Stimulated activated CD8-positive, alpha-beta memory T cell treated with anti-CD3 and anti-CD28 coated beads, Interleukin-15, amount 100 ng/mL, for 1 hour (primary cell): Measurements from ENCODE around the gene RIC8A.
A peak's percentile ranks its signal among the peaks of the same experiment; 100 is the strongest.
"Not testable (repeated sequence)": the region's sequence is repeated elsewhere in the genome, so short reads cannot be mapped to it uniquely, and the experiment has no call there.

Experiments
- DNase-seq: peaks from one replicate; pipeline ENCODE4 v3.0.0-alpha.2; 2020; ENCODE audit warnings: low read depth

RIC8A gene

DNA sequence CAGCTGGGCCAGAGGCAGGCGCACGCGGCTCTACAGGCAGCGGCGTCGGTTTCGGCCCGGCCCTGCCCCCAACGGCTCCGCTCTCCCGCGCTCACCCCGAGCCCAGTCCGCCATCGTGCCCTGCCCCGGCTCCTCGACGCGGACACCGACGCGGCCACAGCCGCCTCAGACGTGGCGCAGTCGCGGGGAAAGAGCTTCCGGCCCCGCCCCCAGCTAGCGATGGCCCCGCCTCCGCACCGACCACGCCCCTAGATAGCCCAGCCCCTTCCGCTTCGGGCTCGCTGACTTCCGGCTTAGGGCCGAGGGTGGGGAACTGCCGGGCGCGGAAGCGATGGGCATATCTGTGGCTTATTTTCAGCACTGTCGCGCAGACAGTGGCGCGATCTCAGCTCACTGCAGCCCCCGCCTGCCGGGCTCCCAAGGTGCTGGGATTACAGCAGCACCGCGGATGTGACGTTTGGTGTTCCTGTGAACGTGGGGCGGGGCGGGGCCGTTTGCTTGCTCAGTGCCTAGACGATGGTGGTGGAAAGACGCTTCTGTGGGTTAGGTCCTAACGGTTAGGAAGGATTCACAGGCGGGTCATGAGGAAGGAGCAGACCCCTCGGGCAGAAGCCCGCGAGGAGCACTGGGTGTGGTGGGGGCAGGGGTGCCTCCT, at the start of gene RIC8A, which contains the start of gene BET1L:
Gene RIC8A, plus strand, starts transcription at position 501 of the 655 bp plus-strand sequence. CDS start 1,147 bp downstream, outside the sequence.
Gene BET1L, minus strand, starts transcription at position 192 of the 655 bp plus-strand sequence. Its CDS starts 78 bp downstream, at position 114.
- DNase-seq = peak; percentile 91

DNA sequence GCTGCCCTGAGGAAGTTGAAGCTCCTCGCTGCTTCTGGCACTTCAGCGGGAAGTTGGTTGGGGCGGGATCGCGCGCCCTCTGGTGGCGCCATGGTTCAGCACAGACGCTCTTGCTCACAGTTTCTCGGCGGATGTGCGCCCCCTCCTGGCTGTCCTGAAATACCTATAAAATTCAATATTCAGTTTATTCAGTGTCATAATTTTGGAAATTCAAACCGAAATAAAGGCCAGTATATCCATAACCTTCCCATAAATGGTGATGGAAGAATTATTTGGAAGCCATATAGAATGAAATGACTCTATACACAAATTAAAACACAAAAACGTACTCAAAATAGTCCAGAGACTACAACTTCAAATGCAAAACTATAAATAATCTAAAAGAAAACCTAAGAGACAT, 27.3 kb upstream of the RIC8A start:
- not testable (repeated sequence) for DNase-seq

GRCh38 chr11:189200-189783, 18.2 kb upstream of the RIC8A start:
- not testable (repeated sequence) for DNase-seq

GRCh38 chr11:189843-190311, 17.6 kb upstream of the RIC8A start:
- DNase-seq = not testable (repeated sequence)

- DNase-seq = not testable (repeated sequence)
Measured at GRCh38 chr11:190546-190945, 17.0 kb upstream of the RIC8A start.

DNA sequence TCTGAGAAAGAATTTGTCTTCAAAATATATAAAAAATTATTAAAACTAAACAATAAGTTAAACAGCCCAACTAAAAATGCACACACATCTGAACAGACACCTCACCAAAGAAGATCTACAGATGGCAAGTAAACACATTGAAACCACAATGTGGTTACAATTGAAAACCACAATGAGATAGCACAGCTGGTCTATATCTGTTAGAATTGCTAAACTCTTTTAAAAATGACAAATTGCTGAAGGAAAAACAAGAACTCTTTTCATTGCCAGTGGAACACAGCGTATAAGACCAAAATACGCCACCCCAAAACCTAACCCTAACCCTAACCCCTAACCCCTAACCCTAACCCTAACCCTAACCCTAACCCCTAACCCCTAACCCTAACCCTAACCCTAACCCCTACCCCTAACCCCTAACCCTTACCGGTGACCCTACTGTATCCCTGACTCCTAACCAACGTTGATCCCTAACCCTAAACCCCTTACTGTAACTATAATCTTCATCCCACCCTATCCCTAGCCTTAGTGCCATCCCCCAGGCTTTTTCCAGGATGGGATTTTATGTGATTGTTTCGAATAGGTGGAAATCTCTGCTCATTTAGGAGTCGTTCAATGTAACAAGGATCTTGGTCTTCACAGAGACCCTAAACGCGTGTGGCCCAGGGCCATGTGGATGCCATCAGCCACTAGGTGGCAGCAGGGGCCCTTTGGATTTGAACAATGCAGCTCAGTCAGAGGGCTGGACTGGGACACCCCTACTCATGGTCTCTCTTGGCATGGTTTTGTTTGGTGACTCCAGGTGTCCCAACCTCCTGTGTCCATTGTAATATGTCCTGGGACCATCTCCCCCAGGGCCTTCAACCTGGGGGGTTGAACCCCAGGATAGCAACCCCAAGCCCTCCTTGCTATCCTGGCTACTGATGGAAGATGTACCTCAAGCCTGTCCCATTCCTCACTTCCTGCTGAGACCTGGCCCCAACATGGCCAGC, 15.7 kb upstream of the RIC8A start:
- DNase-seq = not testable (repeated sequence)

- DNase-seq = not testable (repeated sequence)
Measured at GRCh38 chr11:192674-193128, 14.8 kb upstream of the RIC8A start, which contains the start of gene SCGB1C1. TSS of gene SCGB1C1 (plus strand) at chr11:193078. CDS start at chr11:193100, 22 bp downstream.

DNA sequence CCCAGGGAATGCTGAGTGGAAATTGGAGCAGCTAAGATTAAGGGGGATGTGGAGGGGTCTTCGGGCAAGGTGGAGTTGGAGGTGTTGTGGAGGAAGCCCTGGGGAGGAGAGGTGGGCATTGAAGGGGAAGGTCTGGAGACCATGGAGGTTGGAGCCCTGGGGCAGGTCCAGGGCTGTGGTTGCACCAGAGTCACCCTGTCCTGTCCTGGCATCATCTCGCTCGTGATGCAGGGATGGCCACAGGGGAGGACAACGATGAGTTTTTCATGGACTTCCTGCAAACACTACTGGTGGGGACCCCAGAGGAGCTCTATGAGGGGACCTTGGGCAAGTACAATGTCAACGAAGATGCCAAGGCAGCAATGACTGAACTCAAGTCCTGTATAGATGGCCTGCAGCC, 14.0 kb upstream of the RIC8A start:
- not testable (repeated sequence) for DNase-seq

GRCh38 chr11:196786-197731, 10.4 kb upstream of the RIC8A start:
- DNase-seq = no peak

GRCh38 chr11:197741-198235, 9.7 kb upstream of the RIC8A start:
- no peak for DNase-seq

DNA sequence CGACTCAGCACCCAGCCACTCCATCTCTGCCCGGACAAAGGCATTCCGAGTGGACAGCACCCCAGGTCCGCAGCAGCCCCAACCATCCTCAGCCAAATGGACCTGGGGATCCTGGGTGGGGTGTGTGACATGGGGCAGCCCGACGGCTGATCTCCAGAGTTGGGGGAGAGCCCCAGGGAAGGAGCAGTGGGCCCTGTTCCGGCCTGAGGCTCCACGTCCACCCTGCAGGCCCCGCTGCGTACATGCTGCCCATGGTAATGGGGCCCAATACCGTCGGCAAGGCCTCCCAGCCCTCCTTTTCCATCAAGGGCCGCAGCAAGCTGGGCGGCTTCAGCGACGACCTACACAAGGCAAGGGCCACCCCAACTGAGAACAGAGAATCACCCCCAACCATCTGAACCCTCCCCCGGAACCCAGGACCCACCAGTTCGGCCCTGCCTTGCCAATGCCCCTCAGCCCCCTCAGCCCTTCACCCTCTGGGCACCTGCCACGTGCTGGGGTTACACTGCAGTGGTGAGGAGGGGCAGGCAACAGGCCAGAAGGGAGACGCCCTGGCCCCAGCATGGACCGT, 9.2 kb upstream of the RIC8A start:
- no peak for DNase-seq

- DNase-seq = no peak
Measured at GRCh38 chr11:199004-199581, 8.4 kb upstream of the RIC8A start.

DNA sequence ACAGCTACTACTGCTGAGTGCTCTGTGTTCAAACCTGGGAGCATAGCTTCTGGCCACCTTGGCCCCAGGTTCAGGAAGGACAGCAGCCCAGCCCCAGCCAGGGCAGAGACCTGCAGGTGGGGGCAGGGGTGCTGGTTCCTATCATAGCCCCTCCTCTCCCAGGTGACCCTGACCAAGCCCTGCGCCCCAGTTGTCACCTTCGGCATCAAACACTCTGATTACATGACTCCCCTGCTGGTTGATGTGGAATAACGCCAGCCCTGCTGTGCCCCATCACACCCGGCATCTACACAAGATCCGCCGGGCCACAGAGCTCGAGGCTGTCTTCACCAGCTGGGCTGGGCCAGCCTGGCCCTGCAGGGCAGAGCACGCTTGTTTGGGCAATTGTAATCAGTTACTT, 7.7 kb upstream of the RIC8A start:
- no peak for DNase-seq

- DNase-seq = no peak
Measured at GRCh38 chr11:200224-201003, 7.1 kb upstream of the RIC8A start.

- no peak for DNase-seq
Measured at GRCh38 chr11:201966-202365, 5.5 kb upstream of the RIC8A start.

DNA sequence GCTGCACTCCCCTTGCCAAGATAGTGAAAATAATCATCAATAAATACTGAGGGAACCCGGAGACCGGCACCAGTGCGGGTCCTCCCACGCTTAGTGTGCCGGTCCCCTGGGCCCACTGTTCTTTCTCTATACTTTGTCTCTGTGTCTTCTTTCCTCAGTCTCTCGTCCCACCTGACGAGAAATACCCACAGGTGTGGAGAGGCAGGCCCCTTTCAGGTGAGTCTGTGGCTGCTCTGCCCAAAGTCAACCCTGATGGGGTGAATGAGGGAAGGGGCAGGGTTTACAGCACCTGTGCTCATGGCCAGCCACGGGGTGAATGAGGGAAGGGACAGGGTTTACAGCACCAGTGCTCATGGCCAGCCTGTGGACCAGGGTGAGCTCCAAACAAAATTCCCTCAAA, 5.0 kb upstream of the RIC8A start:
- no peak for DNase-seq

DNA sequence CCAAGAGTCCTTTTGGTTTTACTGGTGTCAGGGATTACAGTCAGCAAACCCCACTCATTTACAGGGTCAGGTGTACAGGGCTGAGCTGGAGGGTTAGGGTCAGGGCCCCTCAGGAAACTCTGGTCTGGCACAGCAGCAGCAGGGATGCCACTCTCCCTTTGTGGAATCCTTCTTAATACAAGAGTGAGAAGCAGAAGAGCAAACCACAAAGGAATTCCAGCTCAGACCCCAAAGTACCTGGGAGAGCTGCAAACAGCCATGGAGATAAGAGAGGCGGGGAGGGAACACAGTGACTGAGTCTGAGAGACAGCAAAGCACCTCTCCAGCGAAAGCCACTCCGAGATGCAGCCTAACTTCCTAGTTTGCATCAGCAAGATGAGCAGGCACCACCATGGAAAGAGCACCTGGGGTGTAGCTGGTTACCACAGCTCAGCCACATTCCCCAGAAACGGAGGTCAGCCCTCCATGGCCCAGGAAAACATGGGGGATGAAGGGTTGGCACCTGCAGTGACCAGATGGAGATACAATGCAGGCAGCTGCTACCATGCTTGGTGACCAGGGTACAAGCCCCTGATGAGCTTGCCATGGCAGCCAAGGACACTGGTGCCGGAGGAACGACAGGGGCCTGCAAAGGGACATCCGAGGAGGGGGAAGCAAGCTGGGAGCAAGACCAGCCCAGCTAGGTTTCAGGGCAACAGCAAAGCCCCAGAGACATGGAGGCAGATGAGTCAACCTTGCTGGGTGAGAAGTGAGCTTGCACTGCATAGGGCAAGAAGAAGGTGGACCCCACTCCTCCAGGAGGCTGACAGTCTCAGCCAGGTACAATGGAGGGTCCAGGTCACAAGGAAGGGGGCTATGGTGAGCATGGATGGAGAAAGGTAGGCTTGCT, 4.2 kb upstream of the RIC8A start:
- DNase-seq = no peak

GRCh38 chr11:203945-204586, 3.4 kb upstream of the RIC8A start:
- DNase-seq = no peak
